ENCODE data around the gene CLIC1. TPM values are rescaled to one million over a fixed set of nuclear protein-coding genes. Genes with fewer than 3 reads are reported as not detected.

The CLIC1 gene
- total RNA-seq, 3 donors from 2014 or later, result 266 to 325 (median 318) TPM

DNA sequence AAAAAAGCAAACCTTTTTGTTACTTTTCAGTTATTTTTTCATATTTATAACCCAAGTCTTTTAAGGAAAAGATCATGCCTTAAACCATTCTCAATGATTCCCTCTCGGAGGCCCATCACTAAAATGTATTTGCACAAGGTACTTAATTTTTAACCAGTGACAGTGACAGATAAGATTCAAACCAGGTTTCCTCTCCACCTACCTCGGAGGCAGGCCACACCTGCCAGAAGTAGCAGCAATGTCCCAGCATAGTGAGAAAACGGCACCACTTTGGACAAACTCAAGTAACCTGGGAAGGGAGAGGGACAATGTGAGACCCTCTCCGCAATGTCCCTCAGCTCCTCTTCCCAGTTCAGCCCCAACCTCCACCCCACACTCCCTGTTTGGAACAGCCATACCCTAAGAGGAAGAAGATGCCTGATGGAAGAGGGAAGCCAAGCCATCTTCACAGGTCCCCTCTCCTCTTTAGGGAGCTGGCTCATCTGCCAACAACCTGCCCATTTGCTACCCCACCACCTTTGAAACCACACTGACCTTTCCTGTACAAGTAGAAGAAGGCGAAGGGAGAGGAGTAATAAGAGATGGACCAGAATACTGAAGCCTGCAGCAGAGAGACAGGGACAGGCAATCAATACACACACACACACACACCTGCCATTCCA, 35.5 kb downstream of the CLIC1 start:
- DNase-seq (ENCODE audit: low spot score in 2 of 2), result no peak
- H3K9me3 ChIP-seq, result no peaks in the 10 kb centered on the region
- no peaks in the 10 kb centered on the region for H3K27me3 ChIP-seq
- H3K4me3 ChIP-seq, result peak overlapping the region in 1 of 3 donors; percentile 90
- intact Hi-C loops (cut with DNase I; ENCODE audit: low total_unique reads), result loop anchor here (10.0 kb wide), 1 partner anchor 64 kb away; the partner anchor contains the start of gene SAPCD1
- no peak overlapping the region for H3K27ac ChIP-seq
- no peaks in the 10 kb centered on the region for H3K36me3 ChIP-seq
- H3K4me1 ChIP-seq, result peaks cover 4 to 17% of the 10 kb centered on the region in 2 donors
- TF ChIP-seq POLR2A (IDR thresholded peaks at IDR 0.05), result no peak
- TF ChIP-seq POLR2AphosphoS5 (IDR thresholded peaks at IDR 0.05), result no peak
- TF ChIP-seq, protein P1, sequence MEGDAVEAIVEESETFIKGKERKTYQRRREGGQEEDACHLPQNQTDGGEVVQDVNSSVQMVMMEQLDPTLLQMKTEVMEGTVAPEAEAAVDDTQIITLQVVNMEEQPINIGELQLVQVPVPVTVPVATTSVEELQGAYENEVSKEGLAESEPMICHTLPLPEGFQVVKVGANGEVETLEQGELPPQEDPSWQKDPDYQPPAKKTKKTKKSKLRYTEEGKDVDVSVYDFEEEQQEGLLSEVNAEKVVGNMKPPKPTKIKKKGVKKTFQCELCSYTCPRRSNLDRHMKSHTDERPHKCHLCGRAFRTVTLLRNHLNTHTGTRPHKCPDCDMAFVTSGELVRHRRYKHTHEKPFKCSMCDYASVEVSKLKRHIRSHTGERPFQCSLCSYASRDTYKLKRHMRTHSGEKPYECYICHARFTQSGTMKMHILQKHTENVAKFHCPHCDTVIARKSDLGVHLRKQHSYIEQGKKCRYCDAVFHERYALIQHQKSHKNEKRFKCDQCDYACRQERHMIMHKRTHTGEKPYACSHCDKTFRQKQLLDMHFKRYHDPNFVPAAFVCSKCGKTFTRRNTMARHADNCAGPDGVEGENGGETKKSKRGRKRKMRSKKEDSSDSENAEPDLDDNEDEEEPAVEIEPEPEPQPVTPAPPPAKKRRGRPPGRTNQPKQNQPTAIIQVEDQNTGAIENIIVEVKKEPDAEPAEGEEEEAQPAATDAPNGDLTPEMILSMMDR (IDR thresholded peaks at IDR 0.05), result no peak

DNA sequence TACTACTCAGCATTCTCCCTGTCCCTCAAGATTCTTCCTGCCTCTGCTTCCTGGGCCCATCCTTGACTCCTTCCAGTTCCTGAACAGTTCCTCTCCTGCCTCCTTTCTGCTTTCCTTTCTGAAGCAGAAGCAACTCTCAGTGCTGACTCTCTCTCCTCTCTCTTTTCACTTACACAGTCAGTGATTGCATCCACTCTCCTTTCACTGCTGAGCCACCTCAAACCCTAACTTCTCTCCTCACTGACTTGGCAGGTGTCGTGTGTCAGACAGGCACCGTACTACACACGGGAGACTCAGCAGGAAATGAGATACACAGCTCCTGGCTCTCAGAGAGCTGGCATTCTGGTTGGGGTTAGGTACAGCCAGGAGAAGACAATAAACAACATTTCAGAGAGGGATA, 38.8 kb downstream of the CLIC1 start:
- Histone ChIP-seq H3K36me3 (no peaks in the 10 kb centered on the region), H3K27me3 (no peaks in the 10 kb centered on the region), H3K9me3 (no peaks in the 10 kb centered on the region), H3K27ac (peak overlapping the region in 1 of 2 donors; percentile 1), H3K4me1 (peaks cover 4 to 11% of the 10 kb centered on the region in 2 donors), H3K4me3 (no peak overlapping the region)
- intact Hi-C loops (cut with DNase I; ENCODE audit: low total_unique reads), result loop anchor here (10.0 kb wide), 1 partner anchor 257 kb away; the partner anchor contains the start of genes NELFE and SKIC2
- DNase-seq (ENCODE audit: low spot score in 2 of 2), result no peak
- TF ChIP-seq, protein P1 (IDR thresholded peaks at IDR 0.05), result no peak
- no peak for TF ChIP-seq POLR2A (IDR thresholded peaks at IDR 0.05)
- no peak for TF ChIP-seq POLR2AphosphoS5 (IDR thresholded peaks at IDR 0.05)

DNA sequence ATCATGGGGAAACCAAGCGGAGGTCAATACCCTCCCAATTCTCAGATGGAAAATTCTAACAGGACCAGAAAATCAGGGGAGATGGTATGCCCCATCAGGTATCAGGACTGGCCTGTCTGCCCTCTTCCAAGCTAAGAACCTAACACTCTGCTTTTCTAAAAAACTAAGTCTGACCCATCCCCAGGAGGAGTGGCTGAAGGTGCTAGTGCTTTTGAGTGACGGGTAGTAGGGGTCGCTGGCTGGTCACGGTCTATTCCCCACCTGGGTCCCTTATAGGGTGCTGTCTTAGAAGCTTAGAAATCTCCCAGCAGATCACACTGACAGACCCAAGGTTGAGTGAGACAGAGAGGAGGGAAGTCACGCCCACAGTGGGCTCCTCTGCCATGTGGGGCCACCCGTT, 42.8 kb downstream of the CLIC1 start:
- Histone ChIP-seq H3K36me3 (no peaks in the 10 kb centered on the region), H3K4me3 (no peak overlapping the region), H3K9me3 (no peaks in the 10 kb centered on the region), H3K4me1 (no peaks in the 10 kb centered on the region), H3K27me3 (no peaks in the 10 kb centered on the region), H3K27ac (no peak overlapping the region)
- no peak for DNase-seq (ENCODE audit: low spot score in 2 of 2)
- no peak for TF ChIP-seq POLR2A (IDR thresholded peaks at IDR 0.05)
- TF ChIP-seq POLR2AphosphoS5 (IDR thresholded peaks at IDR 0.05), result no peak
- TF ChIP-seq, protein P1 (IDR thresholded peaks at IDR 0.05), result no peak
- intact Hi-C loops (cut with DNase I; ENCODE audit: low total_unique reads), result loop anchor here (10.0 kb wide), 1 partner anchor 261 kb away; the partner anchor contains the start of genes NELFE and SKIC2

DNA sequence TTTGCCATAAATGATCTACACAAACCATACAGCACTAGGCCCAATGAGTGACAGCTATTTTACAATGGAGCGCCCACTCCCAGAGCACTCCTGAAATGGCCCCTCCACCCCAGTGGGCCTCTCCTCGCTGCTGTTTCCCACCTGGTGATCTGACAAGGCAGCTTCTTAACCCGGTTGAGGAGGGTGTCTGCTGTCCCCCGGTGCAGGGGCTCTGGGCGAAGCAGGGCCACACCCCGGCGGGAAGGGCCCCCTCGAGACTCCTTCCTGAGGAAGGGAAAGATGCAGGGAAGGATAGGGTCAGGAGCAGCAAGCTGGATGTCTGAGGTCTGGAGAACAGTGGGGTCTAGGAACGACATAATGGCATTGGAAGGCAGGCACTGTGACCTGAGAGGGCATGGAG, 43.4 kb downstream of the CLIC1 start:
- Histone ChIP-seq H3K4me1 (no peaks in the 10 kb centered on the region), H3K4me3 (no peak overlapping the region), H3K36me3 (no peaks in the 10 kb centered on the region), H3K27me3 (no peaks in the 10 kb centered on the region), H3K9me3 (no peaks in the 10 kb centered on the region), H3K27ac (no peak overlapping the region)
- intact Hi-C loops (cut with DNase I; ENCODE audit: low total_unique reads), result loop anchor here (10.0 kb wide), 1 partner anchor 262 kb away; the partner anchor contains the start of genes NELFE and SKIC2
- no peak for DNase-seq (ENCODE audit: low spot score in 2 of 2)
- no peak for TF ChIP-seq POLR2AphosphoS5 (IDR thresholded peaks at IDR 0.05)
- TF ChIP-seq POLR2A (IDR thresholded peaks at IDR 0.05), result no peak
- TF ChIP-seq, protein P1 (IDR thresholded peaks at IDR 0.05), result no peak

DNA sequence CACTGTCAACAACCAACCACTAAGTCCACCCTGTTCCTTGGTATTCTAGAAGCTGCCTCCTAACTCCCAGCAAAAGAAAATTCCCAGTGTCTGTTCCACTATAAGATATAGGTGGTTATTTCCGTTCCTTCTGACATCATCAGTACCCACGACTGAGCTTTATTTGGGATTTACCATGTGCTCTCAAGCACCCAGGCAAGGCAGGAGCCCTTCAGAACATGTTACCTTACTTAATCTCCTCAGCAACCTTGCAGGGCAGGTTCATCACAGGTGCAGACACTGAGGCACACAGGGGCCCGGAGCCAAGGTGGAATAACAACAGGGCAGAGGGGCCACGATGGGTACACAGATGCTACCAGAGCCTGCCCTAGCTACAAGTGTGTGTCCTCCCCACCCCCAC, 44.0 kb downstream of the CLIC1 start:
- intact Hi-C loops (cut with DNase I; ENCODE audit: low total_unique reads), result loop anchor here (10.0 kb wide), 1 partner anchor 262 kb away; the partner anchor contains the start of genes NELFE and SKIC2
- no peak for TF ChIP-seq POLR2AphosphoS5 (IDR thresholded peaks at IDR 0.05)
- TF ChIP-seq, protein P1 (IDR thresholded peaks at IDR 0.05), result no peak
- TF ChIP-seq POLR2A (IDR thresholded peaks at IDR 0.05), result no peak
- no peak for DNase-seq (ENCODE audit: low spot score in 2 of 2)
- H3K36me3 ChIP-seq, result peaks cover 1% of the 10 kb centered on the region
- no peaks in the 10 kb centered on the region for H3K27me3 ChIP-seq
- H3K4me1 ChIP-seq, result no peaks in the 10 kb centered on the region
- H3K27ac ChIP-seq, result no peak overlapping the region
- H3K4me3 ChIP-seq, result no peak overlapping the region
- H3K9me3 ChIP-seq, result no peaks in the 10 kb centered on the region

All from breast epithelium (tissue), 4 donors.